HL-60 (cell line): ENCODE results near the gene COL11A1.

Experiments
- CTCF ChIP-seq: IDR thresholded peaks from one replicate; pipeline ENCODE4 v1.5.1; 2011; ENCODE audit warnings: low read length, control low read depth, inconsistent platforms; ENCODE audit not compliant: insufficient read depth
- GABPA ChIP-seq: IDR thresholded peaks from 2 replicates; pipeline ENCODE4 v1.6.1; 2012; ENCODE audit warnings: low read depth
- POLR2AphosphoS5 ChIP-seq: IDR thresholded peaks from 2 replicates; pipeline ENCODE4 v1.6.1; 2012; ENCODE audit warnings: low read depth
- REST ChIP-seq: IDR thresholded peaks from 2 replicates; pipeline ENCODE4 v1.6.1; 2012; ENCODE audit warnings: low read depth; ENCODE audit not compliant: insufficient replicate concordance
- SPI1 ChIP-seq: IDR thresholded peaks from 2 replicates; pipeline ENCODE4 v1.6.1; 2012; ENCODE audit warnings: low read depth, mild to moderate bottlenecking, borderline replicate concordance

GRCh38 chr1:103087256-103087655, 21.1 kb downstream of the COL11A1 start:
- TF ChIP-seq GABPA (no peak), POLR2AphosphoS5 (no peak), CTCF (no peak), REST (no peak), SPI1 (no peak)
